DOHH2 (cell line): ENCODE measurements around the gene PTPRH.

Experiments used
- CTCF ChIP-seq: fragments of 200-600 bp; sonication (generic); IDR thresholded peaks from one replicate; pipeline ENCODE4 v1.5.1; 2014; ENCODE audit warnings: antibody characterized with exemption, mild to moderate bottlenecking, low read depth, low read length; ENCODE audit not compliant: poor library complexity, severe bottlenecking
- EZH2phosphoT487 ChIP-seq: fragments of 200-600 bp; sonication (generic); IDR thresholded peaks from 2 replicates; pipeline ENCODE4 v1.6.1; 2017; ENCODE audit warnings: borderline replicate concordance, mild to moderate bottlenecking, antibody characterized with exemption, low read length, moderate library complexity, mixed read lengths

DNA sequence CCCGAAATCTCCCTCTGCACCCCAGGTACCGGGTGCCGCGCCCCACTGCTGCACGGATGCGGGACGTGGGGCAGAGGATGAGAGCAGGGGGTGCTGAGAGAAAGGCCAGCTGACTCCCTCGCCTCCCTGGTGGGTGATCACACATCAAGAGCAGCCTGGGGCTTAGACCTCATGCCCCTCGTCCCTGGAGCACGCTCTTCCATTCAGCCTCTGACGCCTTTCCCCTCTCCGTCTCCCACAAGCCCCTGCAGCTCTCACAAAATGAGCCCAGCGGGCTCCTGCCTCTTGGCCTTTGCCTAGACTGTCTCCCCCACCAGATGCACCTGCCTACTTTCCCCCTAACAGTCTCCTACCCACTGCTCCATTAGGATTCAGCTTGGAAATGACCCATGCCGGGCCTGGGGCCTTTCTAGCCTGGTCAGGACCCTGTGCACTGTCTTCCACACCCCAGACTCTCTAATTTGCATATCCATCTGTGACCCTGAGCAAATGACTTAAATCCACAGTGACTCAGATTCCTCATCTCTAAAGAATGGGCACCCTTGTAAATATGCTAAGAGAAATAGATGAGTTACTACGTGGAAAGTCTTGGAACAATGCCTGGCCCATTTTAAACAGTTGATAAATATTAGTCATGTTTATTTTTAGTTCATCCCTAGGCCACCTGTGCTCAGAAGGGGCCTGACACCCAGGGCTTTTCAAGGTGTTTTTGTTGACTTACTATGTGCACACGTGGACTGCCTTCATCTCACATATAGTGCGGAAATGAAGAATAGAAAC is 582 bp upstream of the PTPRH start:
- no peak for TF ChIP-seq CTCF
- TF ChIP-seq EZH2phosphoT487 = no peak
